Muscle layer of duodenum (tissue), 2 donors: Measurements from ENCODE around the gene USE1.

Experiments used
- H3K27ac ChIP-seq: one replicate; pipeline ENCODE4 v1.7.0; 2013; ENCODE audit warnings: mild to moderate bottlenecking, low read length
- H3K27me3 ChIP-seq: one replicate; pipeline ENCODE4 v1.7.0; 2013; ENCODE audit warnings: low read depth, mild to moderate bottlenecking, control low read depth, low read length
- H3K36me3 ChIP-seq, 2 donors: one replicate each; pipeline ENCODE4 v1.7.0; 2013; ENCODE audit warnings: low read length in 2 of 2, control low read depth in 1 of 2, mild to moderate bottlenecking in 1 of 2; ENCODE audit not compliant: insufficient read depth in 2 of 2, control insufficient read depth in 1 of 2
- H3K4me1 ChIP-seq, 2 donors: one replicate each; pipeline ENCODE4 v1.7.0; 2013; ENCODE audit warnings: low read length in 2 of 2, mild to moderate bottlenecking in 2 of 2, control low read depth in 1 of 2, moderate library complexity in 1 of 2; ENCODE audit not compliant: insufficient read depth in 2 of 2, control insufficient read depth in 1 of 2
- H3K4me3 ChIP-seq, 2 donors: one replicate each; pipeline ENCODE4 v1.7.0; 2013; ENCODE audit warnings: low read length in 2 of 2, low read depth in 1 of 2, mild to moderate bottlenecking in 1 of 2
- H3K9me3 ChIP-seq, 2 donors: one replicate each; pipeline ENCODE4 v1.7.0; 2013; ENCODE audit warnings: low read length in 2 of 2, control low read depth in 1 of 2, mild to moderate bottlenecking in 1 of 2; ENCODE audit not compliant: control insufficient read depth in 1 of 2
- donor health status: healthy.

The USE1 gene

DNA sequence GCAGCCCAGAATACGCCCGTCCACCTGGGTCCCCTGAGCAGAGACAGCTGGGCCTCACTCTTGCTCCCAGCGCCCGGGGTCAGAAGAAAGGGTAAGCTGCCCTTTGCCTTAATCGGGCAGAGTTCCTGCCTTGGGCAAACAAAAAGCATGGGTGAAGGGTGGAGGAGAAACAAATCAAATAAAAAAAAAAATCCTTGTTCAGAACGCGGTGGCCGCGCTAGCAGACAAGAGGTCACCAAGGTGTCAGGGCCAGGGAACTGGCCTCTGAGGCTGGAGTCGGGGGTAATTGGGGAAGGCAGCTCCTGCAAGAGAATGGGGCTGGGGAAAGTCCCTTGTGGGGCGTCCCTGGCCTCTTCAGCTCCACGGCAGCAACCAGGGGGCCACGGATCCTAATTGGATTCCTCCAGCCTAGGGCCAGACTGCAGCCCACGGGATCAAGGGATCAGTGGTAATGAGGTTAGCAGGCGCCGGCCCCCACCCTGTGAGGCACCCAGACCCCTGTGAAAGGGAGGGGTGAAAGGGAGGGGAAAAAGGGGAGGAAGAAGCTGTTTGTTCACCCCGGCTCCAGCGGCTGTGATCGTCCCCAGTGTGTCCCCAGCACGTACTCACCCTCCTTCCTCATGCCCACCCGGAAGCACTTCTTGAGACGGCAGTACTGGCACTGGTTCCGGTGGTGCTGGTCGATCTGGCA is 25.1 kb downstream of the USE1 start:
- Histone ChIP-seq H3K9me3 (no peaks in the 10 kb centered on the region), H3K36me3 (peaks cover 6 to 17% of the 10 kb centered on the region in 2 donors), H3K4me3 (no peak overlapping the region), H3K4me1 (peaks cover 0 to 29% of the 10 kb centered on the region in 2 donors), H3K27me3 (no peaks in the 10 kb centered on the region), H3K27ac (no peak overlapping the region)

DNA sequence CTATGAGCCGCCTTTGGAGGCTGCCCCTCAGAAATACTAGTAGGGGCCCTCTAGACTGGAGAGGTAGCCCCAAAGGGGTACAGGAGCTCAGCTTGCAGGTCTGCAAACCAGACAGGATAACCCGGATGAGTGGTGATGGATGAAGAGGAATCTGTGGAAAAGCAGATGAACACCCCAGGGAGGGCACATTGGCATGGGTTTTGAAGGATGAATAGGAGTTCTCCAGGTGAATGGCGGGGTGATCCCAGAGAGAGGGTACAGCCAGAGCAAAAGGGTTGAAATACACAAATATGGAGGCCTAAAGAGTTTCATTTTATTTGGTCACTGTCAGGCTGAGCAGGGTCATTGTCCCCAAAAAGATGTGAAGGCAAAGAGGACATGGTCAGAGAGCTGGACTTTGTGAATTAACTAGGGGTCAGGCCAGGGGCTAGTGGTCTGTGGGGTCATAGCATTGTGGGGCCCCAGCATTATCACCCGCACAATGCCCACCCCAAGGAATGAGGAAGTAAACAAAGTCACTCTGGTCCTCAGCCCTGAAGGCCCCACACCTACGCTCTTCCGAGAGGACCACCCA is 25.8 kb downstream of the USE1 start:
- Histone ChIP-seq H3K4me3 (no peak overlapping the region), H3K36me3 (peaks cover 6 to 17% of the 10 kb centered on the region in 2 donors), H3K27me3 (no peaks in the 10 kb centered on the region), H3K27ac (no peak overlapping the region), H3K4me1 (peaks cover 0 to 29% of the 10 kb centered on the region in 2 donors), H3K9me3 (no peaks in the 10 kb centered on the region)

DNA sequence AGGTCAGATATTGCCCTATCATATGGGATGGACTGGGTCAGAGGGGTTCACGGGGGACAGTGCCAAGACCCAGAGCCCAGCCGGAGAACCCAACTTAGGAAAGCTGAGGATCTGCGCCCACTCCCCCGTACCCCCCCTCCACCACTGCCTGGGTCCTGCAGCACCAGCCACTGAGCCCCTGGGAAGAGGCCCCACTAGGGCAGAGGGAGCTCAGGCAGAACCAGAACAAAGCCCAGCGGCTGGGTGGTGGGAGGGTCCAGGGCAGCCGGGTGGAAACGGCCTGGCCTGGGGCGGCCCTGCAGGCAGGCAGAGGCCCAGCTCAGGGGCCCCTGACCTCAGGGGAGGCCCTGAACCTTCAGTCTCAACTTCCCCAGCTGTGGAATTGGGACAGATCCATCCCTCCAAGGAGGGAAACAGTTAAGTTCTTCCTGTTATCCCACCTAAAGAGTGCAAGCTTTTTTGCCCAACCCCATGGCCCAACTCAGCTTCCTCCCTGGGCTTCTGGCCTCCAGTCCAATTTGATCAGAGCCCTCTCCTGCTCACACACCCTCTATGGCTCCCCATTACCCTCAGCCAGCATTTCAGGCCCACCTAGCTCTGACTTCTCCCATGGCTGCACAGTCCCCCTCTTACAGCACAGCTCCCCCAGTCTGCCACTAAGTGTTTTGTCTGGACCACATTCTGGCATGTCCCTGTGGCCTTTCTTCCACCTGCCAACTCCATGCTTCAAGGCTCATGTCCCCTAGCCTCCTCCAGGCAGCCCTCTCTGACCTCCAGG is 27.5 kb downstream of the USE1 start:
- Histone ChIP-seq H3K27me3 (no peaks in the 10 kb centered on the region), H3K27ac (no peak overlapping the region), H3K9me3 (no peaks in the 10 kb centered on the region), H3K4me3 (peak overlapping the region in 1 of 2 donors; percentile 94), H3K4me1 (peaks cover 6 to 35% of the 10 kb centered on the region in 2 donors), H3K36me3 (peaks cover 6 to 16% of the 10 kb centered on the region in 2 donors)

DNA sequence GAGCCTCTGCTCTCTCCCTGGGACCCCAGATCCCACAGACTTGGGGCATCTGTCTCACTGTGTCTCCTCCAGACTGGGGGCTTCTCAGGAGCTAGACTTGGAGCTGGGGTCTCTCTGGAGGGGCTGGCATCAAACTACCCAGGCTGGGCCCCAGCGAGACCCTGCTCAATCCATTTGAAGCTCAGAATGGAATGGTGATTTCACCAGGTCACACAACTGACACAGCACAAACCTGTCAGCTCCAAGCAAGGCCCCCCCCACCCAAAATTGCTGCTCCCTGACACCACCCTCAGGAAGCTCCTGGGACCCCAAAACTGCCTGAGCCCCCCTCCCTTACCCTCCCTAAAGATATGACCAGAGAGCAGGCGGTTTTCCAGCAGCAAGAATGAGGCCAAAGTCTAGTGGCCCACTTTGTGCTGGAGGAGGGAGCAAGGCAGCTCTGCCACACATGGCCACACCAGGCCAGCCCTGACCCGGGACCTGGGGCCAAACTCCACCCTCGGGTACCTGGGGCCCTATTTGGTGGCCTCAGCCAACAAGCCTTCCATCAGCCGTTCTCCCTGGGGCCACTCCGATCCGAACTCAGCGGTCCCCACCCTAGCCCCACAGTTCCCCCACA is 28.2 kb downstream of the USE1 start:
- H3K9me3 ChIP-seq, result no peaks in the 10 kb centered on the region
- H3K4me3 ChIP-seq, result peak overlapping the region; percentile 77 to 94
- no peaks in the 10 kb centered on the region for H3K27me3 ChIP-seq
- peak overlapping the region; percentile 63 for H3K27ac ChIP-seq
- peaks cover 6 to 35% of the 10 kb centered on the region in 2 donors for H3K4me1 ChIP-seq
- peaks cover under 1 to 9% of the 10 kb centered on the region in 2 donors for H3K36me3 ChIP-seq

DNA sequence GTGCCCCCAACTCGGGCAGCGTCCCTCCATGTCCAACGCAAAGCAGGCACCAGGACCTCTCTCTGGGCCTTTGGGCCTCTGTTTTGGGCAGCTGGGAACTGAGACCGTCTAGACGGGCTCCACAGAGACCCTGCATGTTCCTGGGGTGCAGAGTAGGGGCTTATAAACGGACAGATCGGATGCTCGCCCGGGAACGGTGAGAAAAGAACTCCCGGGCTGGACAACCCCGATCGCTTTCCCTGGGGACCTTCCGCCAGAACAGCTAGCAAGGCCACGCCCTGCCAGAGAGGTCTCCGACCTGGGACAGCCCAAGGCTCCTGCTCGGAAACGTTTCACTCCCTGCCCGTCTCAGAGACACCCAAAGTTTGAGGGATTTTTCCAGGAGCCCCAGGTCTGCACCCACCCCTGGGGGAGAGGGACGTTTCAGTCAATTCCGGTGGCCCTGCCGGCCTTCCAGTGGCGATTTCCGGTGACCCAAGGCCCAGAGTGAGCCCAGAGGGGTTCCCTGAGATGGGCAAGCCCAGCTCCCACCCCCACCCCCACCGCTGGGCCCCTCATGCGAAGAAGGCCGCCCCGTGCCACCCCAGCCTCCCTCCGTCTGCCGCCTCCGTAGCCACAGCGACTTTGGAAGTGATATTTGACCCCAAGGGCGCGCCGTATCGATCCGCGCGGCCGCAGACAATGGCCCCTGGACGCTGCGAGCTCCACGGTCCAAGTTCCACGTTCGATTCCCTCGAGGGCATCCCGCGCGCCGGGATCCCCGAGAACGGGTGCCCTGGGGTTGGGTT is 28.9 kb downstream of the USE1 start:
- peak overlapping the region; percentile 63 for H3K27ac ChIP-seq
- peak overlapping the region; percentile 77 to 94 for H3K4me3 ChIP-seq
- peaks cover 6 to 35% of the 10 kb centered on the region in 2 donors for H3K4me1 ChIP-seq
- peaks cover 0 to 9% of the 10 kb centered on the region in 2 donors for H3K36me3 ChIP-seq
- H3K9me3 ChIP-seq, result no peaks in the 10 kb centered on the region
- H3K27me3 ChIP-seq, result no peaks in the 10 kb centered on the region

DNA sequence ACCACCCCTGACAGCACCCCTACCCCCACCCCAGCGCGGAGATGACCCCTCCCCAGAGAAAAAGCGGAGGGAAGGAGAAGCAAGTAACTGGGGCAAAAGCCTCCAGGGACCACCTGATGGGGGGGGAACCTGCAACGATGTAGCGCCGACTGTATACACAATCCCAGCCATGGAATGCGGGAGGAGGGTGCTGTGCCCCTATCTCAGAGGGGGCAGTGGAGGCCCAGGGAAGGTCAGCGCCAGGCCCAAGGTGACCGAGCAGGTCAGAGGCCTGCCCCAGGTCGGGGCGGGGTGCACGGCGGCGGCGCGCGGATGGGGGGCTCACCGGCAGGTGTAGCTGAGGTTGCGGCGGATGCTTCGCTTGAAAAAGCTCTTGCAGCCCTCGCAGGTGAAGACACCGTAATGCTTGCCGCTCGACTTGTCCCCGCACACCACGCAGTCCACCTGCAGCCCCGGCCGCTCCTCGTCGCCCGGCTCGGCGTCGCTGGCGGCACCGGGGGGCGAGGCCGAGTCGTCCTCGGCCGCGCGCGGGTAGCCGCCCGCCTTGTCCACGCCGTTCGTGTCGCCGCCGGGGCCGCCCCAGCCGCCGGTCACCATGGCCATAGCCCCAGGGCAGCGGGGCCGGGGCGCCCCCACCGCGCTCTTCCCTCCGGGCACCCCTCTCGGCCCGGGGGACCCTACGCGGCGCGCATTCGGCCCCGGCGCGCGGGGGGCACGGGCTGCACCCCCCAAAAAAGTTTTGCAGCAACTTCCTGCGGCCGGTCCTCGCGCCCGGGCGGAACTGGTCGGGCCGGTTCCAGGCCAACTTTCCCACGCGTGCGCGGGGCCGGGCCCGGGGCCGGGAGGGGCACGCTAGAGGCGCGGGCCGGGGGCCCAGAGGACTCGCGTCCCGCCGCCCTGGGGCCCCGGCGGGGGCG is 29.7 kb downstream of the USE1 start:
- Histone ChIP-seq H3K4me3 (peak overlapping the region; percentile 77 to 94), H3K27ac (peak overlapping the region; percentile 8), H3K4me1 (peaks cover 6 to 35% of the 10 kb centered on the region in 2 donors), H3K27me3 (no peaks in the 10 kb centered on the region), H3K9me3 (no peaks in the 10 kb centered on the region), H3K36me3 (peaks cover 0 to 9% of the 10 kb centered on the region in 2 donors)

DNA sequence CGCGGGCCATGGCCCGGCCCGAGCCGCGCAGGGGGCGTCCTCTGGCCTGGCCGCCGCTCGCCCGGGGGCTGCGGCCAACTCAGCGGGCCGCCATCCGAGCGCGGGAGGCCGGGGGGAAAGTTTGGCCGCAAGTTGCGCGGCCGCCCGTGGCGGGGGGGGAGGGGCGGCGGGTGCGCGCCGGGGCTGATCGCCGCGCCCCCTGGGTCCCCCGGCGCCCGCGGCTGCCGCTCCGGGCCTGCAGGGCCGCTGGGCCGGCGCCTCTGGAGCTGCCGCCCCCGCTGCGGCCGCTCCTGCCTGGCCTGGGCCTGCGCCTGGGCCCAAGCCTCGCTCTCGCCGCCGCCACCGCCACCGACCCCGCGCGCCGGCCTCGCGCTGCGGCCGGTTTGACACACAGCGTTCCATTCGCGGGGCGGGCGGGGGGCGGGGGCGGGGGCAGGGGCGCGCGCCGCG is 30.4 kb downstream of the USE1 start, which contains the start of gene NR2F6:
TSS of gene NR2F6 (minus strand) at position 385 of the 450 bp plus-strand sequence. CDS start 699 bp downstream, outside the sequence.
- peaks cover 0 to 4% of the 10 kb centered on the region in 2 donors for H3K36me3 ChIP-seq
- H3K4me1 ChIP-seq, result peaks cover 6 to 35% of the 10 kb centered on the region in 2 donors
- H3K4me3 ChIP-seq, result peak within 1 kb of the TSS; percentile 77 to 94
- no peaks in the 10 kb centered on the region for H3K27me3 ChIP-seq
- no peaks in the 10 kb centered on the region for H3K9me3 ChIP-seq
- H3K27ac ChIP-seq, result peak within 1 kb of the TSS; percentile 8

DNA sequence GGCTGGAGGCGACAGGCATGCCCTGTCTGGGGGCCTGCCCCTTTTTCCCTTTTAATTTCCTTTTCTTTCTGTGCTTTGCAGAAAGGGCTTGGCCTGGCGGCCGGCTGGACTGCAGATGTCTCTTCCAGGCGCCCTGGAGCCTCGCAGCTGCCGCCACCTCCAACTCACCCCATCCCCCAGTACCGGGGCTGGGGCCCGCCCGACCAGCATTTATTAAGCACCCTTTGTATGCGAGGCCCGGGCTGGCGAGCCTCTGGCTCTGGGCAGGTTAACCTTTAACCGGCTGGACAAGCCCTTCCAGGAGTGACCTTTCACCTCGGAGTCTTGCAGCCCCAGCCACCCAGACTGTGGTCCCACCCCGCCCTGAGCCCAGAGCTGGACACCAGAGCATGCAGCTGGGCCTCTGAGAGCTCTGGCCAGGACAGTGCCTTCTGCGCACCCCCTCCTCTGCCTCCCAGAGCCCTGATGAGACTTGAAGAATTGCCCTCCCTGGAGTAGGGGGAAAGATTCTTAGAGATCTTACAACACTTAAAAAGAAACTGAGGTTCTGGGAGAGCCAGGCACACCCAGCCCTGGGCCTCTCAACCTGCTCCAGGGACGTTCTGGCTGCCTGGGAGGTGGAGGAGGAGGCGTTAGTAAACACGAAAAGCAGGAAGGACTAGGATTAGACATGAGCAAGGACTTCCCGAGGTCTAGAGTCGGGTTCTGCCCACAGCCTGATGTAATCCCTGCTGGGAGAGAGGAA is 31.7 kb downstream of the USE1 start:
- Histone ChIP-seq H3K27me3 (no peaks in the 10 kb centered on the region), H3K36me3 (no peaks in the 10 kb centered on the region), H3K4me1 (peaks cover 6 to 35% of the 10 kb centered on the region in 2 donors), H3K4me3 (peak overlapping the region; percentile 30 to 70), H3K9me3 (no peaks in the 10 kb centered on the region), H3K27ac (no peak overlapping the region)

DNA sequence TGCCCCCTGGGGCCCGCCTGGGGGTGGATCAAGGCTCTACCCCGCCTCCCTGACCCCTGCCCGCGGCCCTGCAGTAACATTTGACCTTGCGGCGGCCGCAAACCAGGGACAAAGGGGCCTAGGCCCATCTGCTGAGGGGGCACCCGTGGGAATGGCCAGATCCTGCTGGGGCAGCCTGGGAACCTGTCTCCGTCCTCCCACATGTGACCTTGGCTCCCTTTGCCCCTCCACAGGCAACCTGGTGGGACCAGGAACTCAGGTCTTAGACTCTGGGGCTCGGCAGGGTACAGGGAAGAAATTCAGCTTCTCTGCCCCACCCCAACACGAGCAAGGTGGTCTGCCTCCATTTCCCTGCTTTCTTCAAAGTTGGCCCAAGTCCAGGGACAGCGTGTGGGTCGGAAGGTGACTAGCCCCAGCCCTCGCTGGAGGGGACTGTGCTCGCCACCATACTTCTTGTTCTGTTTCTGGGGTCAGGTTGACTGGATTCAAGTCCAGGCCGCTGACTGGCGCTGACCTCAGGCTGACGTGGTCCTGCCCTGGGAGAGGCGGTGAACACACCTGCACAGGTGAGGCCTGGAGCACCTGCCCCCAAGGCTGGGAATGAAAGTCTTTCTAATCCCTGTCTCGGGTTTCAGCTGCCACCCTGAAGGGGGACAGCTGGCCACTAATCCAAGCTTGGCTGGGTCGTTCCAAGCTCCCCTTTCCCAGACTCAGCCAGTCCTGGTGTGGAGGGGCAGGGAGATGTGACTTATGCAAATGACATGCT is 33.0 kb downstream of the USE1 start:
- H3K4me1 ChIP-seq, result peaks cover 6 to 23% of the 10 kb centered on the region in 2 donors
- no peak overlapping the region for H3K4me3 ChIP-seq
- no peaks in the 10 kb centered on the region for H3K36me3 ChIP-seq
- H3K27ac ChIP-seq, result no peak overlapping the region
- H3K27me3 ChIP-seq, result no peaks in the 10 kb centered on the region
- H3K9me3 ChIP-seq, result no peaks in the 10 kb centered on the region
